ENCODE results near the gene SH3GLB2. TPM values are rescaled to one million over a fixed set of nuclear protein-coding genes. Genes with fewer than 3 reads are reported as not detected.

The SH3GLB2 gene
- total and polyA plus RNA-seq, 2 of the 8 experiments (the other 6 are each of a cell fraction or from before 2014, with no cell fraction given): 52.7 to 79.9 TPM

DNA sequence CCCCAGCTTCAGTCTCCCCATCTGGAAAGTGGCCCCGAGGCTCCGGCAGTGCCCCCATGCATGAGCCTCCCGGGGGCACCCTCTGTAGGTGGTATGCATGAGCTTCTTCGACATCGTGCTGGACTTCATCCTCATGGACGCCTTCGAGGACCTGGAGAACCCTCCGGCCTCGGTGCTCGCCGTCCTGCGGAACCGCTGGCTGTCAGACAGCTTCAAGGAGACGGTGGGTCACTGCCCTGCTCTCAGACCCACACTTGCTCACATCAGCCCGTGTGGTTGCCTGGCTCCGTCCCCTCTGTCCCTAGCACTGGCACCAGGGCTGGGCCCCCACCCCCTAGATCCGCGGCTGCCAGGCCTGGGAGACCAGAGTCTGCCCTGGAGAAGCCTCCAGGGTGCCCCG lies 40.0 kb upstream of the SH3GLB2 start:
- Histone ChIP-seq H3K14ac (ENCODE audit: insufficient read length) (no peak overlapping the region), H2BK5ac (ENCODE audit: low read depth, low read length) (no peak overlapping the region; the same call in 1 of the 2 replicates), H3K4me3 (ENCODE audit: extremely low read depth in 1 of 4, insufficient read depth in 2 of 4, low read depth in 3 of 4, low read length in 4 of 4) (no peak overlapping the region), H3K9ac (replicated peaks in 1 of 4; ENCODE audit: extremely low read depth in 1 of 4, low read depth in 3 of 4, low read length in 3 of 4) (no peak overlapping the region), H2AK5ac (ENCODE audit: low read depth, low read length) (no peak overlapping the region), H2BK120ac (replicated peaks; ENCODE audit: low read depth, low read length) (no peak overlapping the region), H2BK20ac (ENCODE audit: low read length) (no peak overlapping the region), H3K4ac (replicated peaks; ENCODE audit: insufficient read length, low read depth, low read length) (no peak overlapping the region), H3K23me2 (ENCODE audit: low read depth, low read length) (no peaks in the 10 kb centered on the region), H3K36me3 (ENCODE audit: control insufficient read depth in 2 of 4, insufficient read depth in 4 of 4, low read length in 3 of 4) (peaks cover 4 to 30% (median 17%) of the 10 kb centered on the region in 4 experiments; a peak in 6 of 8 replicates), H3K56ac (replicated peaks; ENCODE audit: insufficient read length, low read depth, low read length) (no peak overlapping the region), H3K18ac (ENCODE audit: extremely low read depth, low read length) (no peak overlapping the region), H3K79me1 (ENCODE audit: low read depth, low read length) (no peaks in the 10 kb centered on the region), H3K27ac (ENCODE audit: low read depth, low read length) (no peak overlapping the region), H3K4me2 (ENCODE audit: insufficient read depth in 1 of 2, low read depth in 2 of 2, low read length in 2 of 2) (no peak overlapping the region), H4K20me1 (replicated peaks in 1 of 2; ENCODE audit: control insufficient read depth in 1 of 2, insufficient read depth in 2 of 2, low read length in 2 of 2) (peaks cover 1 to 3% of the 10 kb centered on the region in 2 experiments), H3K9me3 (ENCODE audit: insufficient read depth in 2 of 2, low read depth in 1 of 2, low read length in 1 of 2) (no peaks in the 10 kb centered on the region), H4K5ac (ENCODE audit: insufficient read length, low read depth, low read length) (no peak overlapping the region), H4K91ac (replicated peaks; ENCODE audit: insufficient read length, low read length) (no peak overlapping the region), H2BK15ac (ENCODE audit: low read length) (no peak overlapping the region), H4K8ac (ENCODE audit: extremely low read depth, insufficient read depth, low read length) (no peak overlapping the region), H3K27me3 (replicated peaks in 1 of 4; ENCODE audit: control insufficient read depth in 3 of 4, extremely low read depth in 1 of 4, insufficient read depth in 3 of 4, low read length in 3 of 4) (no peaks in the 10 kb centered on the region), H3K23ac (ENCODE audit: insufficient read length) (no peak overlapping the region), H3K4me1 (replicated peaks in 1 of 4; ENCODE audit: control insufficient read depth in 3 of 4, insufficient read depth in 4 of 4, low read length in 3 of 4) (peaks cover 6 to 19% (median 17%) of the 10 kb centered on the region in 4 experiments), H2AFZ (ENCODE audit: low read length) (no peak overlapping the region), H3K79me2 (ENCODE audit: control insufficient read depth in 1 of 2, insufficient read depth in 2 of 2, low read length in 2 of 2) (no peaks in the 10 kb centered on the region), H2BK12ac (ENCODE audit: low read depth, low read length) (no peak overlapping the region)
- WGBS, 2 experiments (ENCODE audit: extremely low coverage in 1 of 2, insufficient coverage in 1 of 2, insufficient read length in 1 of 2, insufficient replicate concordance in 2 of 2, low coverage in 1 of 2, low lambda C conversion rate in 2 of 2, missing lambda C conversion rate in 1 of 2): 93% methylated on average over 18 of the region's 19 CpGs; no CpG with 5 or more reads in 1 of the 2 experiments
- CTCF ChIA-PET (ENCODE audit: partially characterized antibody): interaction anchor here (1.2 kb wide), 1 partner anchor 29 kb away, joined by 3 read pairs; no protein-coding TSS in a partner anchor
- FAIRE-seq (no peak), DNase-seq (ENCODE audit: low read depth in 1 of 2, low spot score in 2 of 2) (no peak)
- POLR2A ChIA-PET (ENCODE audit: partially characterized antibody): interaction anchor here (1.0 to 1.4 kb wide), 3 partner anchors 61 to 74 kb away, joined by 3 to 4 read pairs (median 3); no protein-coding TSS in a partner anchor
- TF ChIP-seq FOSL1 (IDR thresholded peaks at IDR 0.05; ENCODE audit: insufficient read depth, low read depth, low read length): no peak
- no peak for TF ChIP-seq GABPA (IDR thresholded peaks at IDR 0.05; ENCODE audit: borderline replicate concordance, insufficient read depth, low read length)
- no peak for TF ChIP-seq CHD1 (IDR thresholded peaks at IDR 0.05; ENCODE audit: low read depth, low read length)
- no peak for TF ChIP-seq YY1 (IDR thresholded peaks at IDR 0.05; ENCODE audit: low read depth, low read length)
- TF ChIP-seq CBX5 (IDR thresholded peaks at IDR 0.05; ENCODE audit: low read depth, low read length): no peak
- no peak for TF ChIP-seq TEAD4 (IDR thresholded peaks at IDR 0.05; ENCODE audit: low read depth, low read length)
- TF ChIP-seq ZNF274 (IDR thresholded peaks at IDR 0.05; ENCODE audit: borderline replicate concordance, extremely low read depth, low read length): no peak
- no peak for TF ChIP-seq BACH1 (IDR thresholded peaks at IDR 0.05; ENCODE audit: low read length)
- TF ChIP-seq CTCF (IDR thresholded peaks at IDR 0.05; ENCODE audit: control extremely low read depth in 1 of 3, insufficient read depth in 1 of 3, low read depth in 1 of 3, low read length in 3 of 3): no peak
- TF ChIP-seq POLR2A (IDR thresholded peaks at IDR 0.05; ENCODE audit: control extremely low read depth in 1 of 2, low read depth in 2 of 2, low read length in 2 of 2): no peak
- no peak for TF ChIP-seq SP2 (IDR thresholded peaks at IDR 0.05; ENCODE audit: low read length)
- no peak for TF ChIP-seq POU5F1 (IDR thresholded peaks at IDR 0.05; ENCODE audit: low read depth, low read length)
- no peak for TF ChIP-seq EGR1 (IDR thresholded peaks at IDR 0.05; ENCODE audit: borderline replicate concordance, low read depth, low read length)
